Stimulated activated CD8-positive, alpha-beta memory T cell treated with anti-CD3 and anti-CD28 coated beads, Interleukin-12 subunit alpha, Interleukin-12 subunit beta, amount 100 ng/mL, for 24 hours (primary cell): Measurements from ENCODE around the gene HOXD8.

Experiments
- DNase-seq: peaks from one replicate; pipeline ENCODE4 v3.0.0-alpha.2; 2020; ENCODE audit errors: extremely low read depth

The HOXD8 gene

GRCh38 chr2:176129813-176130146 is 275 bp downstream of the HOXD8 start:
- no peak for DNase-seq

DNA sequence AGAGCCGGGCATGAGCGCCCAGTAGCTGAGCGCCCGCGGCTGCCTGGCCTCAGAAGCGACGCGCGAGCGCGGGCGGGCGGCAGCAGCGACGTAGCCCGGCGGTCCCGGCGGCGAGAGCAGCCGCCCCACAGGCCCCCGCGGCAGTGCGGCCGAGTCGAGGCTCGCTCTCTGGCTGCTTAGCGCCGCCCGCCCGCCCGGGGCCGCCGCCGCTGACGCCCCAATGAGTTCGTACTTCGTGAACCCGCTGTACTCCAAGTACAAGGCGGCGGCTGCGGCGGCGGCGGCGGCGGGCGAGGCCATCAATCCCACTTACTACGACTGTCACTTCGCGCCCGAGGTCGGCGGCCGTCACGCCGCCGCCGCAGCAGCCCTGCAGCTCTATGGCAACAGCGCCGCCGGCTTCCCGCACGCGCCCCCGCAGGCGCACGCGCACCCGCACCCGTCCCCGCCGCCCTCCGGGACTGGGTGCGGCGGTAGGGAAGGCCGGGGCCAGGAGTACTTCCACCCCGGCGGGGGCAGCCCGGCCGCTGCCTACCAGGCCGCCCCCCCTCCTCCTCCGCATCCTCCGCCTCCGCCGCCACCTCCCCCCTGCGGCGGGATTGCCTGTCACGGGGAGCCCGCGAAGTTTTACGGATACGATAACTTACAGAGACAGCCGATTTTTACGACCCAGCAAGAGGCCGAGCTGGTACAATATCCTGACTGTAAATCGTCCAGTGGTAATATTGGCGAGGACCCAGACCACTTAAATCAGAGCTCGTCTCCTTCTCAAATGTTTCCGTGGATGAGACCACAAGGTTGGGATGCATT is 847 bp downstream of the HOXD8 start:
- DNase-seq: no peak

DNA sequence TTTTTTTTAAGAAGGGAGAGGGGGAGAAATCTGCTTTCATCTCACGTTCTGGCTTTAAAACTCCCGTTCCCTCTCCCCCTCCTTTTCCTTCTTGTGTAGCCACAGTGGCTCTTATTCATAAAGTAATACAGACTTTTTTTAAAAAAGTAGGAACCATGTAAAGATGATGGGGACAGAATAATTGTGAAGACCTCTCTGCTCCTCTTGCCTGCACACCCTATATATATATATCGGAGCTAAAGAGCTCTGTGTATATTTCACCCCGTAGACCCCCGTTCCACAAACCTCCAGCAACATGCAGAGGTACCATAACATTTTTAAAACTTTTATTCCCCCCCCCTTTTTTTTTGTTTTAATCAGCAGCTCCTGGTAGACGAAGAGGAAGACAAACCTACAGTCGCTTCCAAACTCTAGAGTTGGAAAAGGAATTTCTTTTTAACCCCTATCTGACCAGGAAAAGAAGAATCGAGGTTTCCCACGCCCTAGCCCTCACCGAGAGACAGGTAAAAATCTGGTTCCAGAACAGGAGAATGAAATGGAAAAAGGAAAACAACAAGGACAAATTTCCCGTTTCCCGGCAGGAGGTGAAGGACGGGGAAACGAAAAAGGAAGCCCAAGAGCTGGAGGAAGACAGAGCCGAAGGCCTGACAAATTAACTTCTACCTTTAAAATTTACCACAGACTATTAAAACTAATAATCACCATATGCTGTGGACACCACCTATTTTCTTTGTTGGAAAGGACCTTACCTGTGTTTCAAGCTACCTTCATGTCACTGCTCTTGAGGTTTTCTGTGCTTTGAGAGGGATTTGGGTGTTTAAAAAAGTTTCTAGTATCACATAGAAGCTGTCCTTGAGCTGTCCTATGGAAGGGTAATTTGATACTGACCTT is 1.7 kb downstream of the HOXD8 start:
- DNase-seq: no peak

DNA sequence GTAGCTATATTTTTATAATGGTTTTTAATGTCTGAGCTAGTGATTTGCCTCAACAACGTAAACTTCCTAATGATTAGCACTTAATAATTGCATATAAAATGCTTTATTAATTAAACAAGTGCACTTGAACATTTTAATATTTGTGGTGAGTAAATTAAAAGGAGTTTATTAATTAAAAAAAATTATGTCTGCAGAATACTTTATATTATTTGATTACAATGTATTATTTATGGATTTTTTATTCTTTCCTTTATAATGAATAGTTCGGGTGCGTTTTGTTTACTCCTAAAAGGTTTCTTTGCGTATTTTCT is 2.3 kb downstream of the HOXD8 start:
- no peak for DNase-seq

DNA sequence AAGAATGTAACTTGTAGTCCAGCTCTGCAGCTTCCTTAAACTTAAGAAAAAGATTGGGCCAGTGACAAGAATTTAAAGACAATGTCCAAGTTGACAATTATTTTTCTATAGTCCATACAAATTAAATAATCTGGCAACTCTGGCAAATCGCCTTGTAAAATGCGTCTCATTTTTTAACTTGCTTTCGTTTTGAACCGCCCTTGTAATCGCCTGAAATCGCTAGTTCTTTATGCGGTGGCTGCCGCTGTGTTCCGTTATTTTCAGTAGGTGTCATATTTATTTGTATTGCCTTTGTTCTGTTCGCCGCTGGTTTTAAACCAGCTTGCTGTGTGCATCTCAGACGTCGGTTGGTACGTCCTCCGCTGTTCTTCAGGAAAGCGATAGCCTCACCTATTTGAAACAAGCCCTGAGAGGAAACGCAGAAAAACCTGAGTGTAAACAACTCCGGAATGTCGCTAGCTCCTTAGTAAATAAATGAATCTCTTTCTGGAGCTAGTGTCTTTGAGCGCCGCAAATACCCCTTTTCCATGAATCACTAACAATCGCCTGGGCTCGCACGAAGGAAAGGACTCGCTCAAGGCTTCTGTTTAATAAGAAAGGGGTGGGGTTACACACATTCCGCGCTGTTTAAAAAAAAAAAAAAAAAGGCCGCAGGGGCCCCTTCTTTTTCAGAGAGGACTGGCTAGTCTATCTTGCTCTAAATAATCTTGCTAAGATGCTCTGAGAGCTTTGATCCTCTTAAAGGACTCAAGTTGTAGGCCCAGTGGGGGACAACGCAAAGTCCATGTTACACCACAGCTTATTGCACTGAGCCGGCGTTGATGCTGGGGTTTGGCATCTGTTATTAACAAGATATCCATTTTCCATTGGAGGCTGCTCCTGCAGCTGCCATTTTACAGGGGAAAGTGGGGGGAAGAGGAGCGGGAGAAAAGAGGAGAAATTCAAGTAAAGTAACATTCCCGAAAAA is 3.0 kb downstream of the HOXD8 start:
- no peak for DNase-seq

DNA sequence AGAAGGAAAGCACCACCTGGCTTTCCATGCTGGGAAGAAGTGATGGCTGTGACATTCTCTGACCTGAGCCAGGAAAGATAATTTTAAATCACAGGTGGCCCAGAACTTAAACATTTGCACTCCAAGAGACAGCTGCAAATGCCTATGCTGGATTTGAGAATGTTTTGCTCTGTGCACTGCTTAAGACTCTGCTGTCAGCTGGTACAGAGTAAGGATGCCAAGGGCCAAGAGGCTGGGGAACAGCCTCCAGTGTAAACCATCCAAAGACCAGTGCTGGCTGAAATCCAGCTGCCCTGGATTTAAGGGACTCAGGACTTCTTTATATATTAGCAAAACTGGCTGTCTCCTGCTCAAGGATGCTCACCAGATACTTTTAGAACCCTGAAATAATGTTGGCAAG is 3.9 kb downstream of the HOXD8 start:
- DNase-seq: no peak

GRCh38 chr2:176134035-176134434 is 4.5 kb downstream of the HOXD8 start:
- no peak for DNase-seq

DNA sequence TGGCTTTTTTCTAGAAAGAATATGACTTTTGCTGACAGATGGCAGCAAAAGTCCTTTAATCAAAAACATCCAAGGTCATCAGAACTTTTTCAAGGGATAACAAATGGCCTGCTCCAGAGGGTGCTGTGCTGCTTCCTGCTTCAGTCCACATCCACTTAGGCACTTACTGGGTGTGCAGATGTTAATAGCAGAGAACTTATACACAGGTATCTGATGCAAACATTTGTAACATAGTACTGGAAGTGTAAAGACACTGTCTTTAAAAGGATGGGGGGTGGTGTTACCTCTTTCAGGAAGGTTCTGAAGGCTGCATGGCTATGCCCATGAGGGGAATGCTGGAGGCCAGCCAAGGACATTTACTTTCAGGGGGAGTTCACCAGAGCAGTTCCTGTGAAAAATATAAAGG is 5.5 kb downstream of the HOXD8 start:
- no peak for DNase-seq

DNA sequence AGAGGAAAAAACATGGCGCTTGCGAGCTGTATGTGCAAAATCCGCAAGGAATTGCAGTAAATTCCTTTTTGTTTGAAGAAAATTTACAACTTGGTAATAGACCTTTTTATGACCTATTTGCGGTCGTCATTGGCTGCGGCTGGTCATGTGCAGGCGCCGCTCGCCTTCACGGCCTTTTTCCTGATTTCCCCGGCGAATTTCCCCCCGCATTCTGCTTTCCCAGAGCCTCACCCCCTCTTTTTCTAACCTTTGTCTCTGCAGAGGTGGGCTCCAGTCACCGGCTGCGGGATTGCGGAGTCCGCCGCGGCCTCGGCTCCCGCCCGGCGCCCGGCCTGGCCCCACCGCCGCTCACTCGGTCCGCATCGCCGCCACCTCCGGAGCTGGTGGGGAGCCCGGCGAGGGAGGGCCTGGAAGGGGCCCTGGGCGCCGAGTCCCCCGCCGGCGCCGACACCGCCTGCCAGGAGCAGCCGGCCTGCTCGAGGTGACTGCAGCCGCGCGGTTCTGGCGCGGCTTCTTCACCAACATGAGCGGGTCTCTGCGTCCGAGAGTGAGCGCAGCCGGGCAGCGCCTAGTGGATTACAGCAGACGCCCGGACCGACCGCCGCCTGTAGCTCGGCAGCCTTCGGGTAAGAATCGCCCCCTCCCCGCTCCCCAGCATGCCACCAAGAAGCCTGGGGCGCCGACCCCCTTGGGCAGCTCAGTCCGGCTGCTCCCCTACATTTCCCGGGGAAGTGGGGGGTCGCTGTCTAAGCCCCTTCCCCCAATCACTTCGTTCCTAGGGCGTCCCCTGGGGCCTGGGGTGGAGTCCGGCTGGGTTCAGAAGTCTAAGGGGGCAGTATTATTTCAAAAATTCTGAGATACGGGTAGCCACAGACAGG is 7.1 kb downstream of the HOXD8 start:
- DNase-seq: no peak

- no peak for DNase-seq
Measured at GRCh38 chr2:176137252-176137580, 7.7 kb downstream of the HOXD8 start.

- DNase-seq: no peak
Measured at GRCh38 chr2:176137906-176138305, 8.4 kb downstream of the HOXD8 start.

- no peak for DNase-seq
Measured at GRCh38 chr2:176138526-176138922, 9.0 kb downstream of the HOXD8 start.

- no peak for DNase-seq
Measured at GRCh38 chr2:176138923-176139660, 9.6 kb downstream of the HOXD8 start.

- DNase-seq: no peak
Measured at GRCh38 chr2:176139661-176140512, 10.4 kb downstream of the HOXD8 start.

- DNase-seq: peak; percentile 40
Measured at GRCh38 chr2:176140513-176141317, 11.2 kb downstream of the HOXD8 start.

DNA sequence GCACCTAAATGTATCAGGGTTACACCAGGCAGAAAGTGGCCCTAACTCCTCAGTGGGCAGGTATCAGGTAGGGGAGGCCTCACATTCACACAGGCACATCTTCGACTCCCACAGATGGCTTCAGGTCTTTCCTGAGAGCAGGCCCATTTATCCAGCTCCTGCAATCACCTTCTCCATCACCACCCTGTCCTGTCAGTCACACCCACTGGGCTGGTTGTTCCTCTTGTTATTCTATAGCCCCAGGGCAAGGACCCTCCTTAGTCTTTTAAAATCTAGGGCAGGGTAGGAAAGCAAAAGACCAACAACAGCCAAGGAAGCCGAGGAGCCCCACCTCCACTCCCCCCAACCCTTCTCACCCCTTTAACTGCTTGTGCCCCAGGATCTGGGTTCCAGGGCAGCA is 12.8 kb downstream of the HOXD8 start:
- DNase-seq: no peak

DNA sequence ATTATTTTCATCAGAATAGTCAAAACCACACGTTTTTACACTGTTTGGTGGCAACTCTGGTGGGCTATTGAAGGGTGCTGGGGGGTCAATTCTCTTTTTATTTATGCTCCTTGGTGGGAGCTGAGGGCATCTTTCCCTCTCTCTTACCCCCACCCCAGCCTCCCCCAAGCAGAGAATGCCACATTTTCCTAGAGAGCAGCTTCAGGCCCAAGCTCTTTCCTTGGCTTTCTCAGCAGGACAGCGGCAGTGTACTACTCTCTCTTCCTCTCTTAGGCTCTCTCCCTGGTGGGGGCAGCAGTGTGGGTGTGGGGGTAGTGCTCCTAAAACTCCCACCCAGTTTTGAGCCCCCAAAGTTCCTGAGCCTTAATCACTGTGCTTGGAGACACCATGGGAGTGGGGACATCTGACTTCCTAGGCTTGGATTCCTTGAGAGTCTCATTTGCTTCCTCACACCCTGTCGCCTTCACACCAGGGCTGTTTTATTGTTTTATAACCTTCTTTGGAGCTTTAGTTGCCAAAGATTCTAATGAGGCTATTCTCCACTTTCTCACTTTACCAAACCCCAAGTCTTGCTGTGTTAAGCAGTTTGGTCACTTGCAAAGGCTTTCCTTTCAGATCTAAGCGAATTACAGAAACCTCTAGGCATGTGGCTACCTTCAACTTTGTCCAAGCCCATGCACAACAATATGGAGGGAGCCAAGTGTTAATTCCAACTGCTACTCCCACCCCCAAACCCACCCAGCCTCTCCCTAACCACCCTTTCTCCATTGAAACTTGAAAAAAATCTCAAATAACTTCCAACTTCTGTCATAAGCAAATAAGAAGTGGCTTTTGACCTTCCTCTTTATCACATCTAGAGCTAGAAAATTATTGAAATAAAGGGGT is 15.8 kb downstream of the HOXD8 start:
- DNase-seq: no peak

DNA sequence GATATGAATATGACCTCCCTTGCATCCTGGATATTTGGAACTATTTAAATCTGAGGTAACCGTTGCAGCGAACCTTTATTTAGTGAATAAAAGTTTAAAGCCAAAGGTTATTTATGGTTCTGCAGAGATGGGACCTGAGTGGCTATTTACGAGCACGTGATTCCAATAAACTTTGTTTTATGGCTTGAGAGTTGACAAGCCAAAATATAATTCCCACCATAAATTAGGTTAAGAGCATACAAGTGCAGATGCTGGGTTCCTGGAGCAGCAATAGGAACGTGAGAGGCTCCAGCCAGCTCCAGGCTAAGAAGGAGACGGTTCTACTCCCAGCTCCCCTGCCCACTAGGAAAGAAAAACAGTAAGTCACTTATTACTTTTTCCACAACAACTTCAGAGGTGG is 16.6 kb downstream of the HOXD8 start:
- DNase-seq: no peak
